Neural cell (in vitro differentiated cells): Measurements from ENCODE around the gene CHL1.

ENCODE experiments used
- CTCF ChIP-seq: fragments of 450-650 bp; IDR thresholded peaks from 2 replicates; pipeline ENCODE4 v1.5.1; 2014; ENCODE audit warnings: antibody characterized with exemption, mild to moderate bottlenecking, moderate library complexity; ENCODE audit not compliant: poor library complexity, severe bottlenecking
- EP300 ChIP-seq: fragments of 450-650 bp; conservative IDR thresholded peaks from 2 replicates; pipeline ENCODE4 v1.6.1; 2014; ENCODE audit warnings: antibody characterized with exemption, mild to moderate bottlenecking, moderate library complexity; ENCODE audit not compliant: poor library complexity, severe bottlenecking
- EZH2 ChIP-seq: fragments of 200-600, 300-800 bp; shearing (Covaris generic), sonication (generic); IDR thresholded peaks from 2 replicates; pipeline ENCODE4 v1.6.1; 2014; ENCODE audit warnings: antibody characterized with exemption, low read length, borderline replicate concordance, mild to moderate bottlenecking; ENCODE audit not compliant: insufficient read depth, poor library complexity, severe bottlenecking
- POLR2AphosphoS5 ChIP-seq: IDR thresholded peaks from 2 replicates; pipeline ENCODE4 v1.6.1; 2012
- RAD21 ChIP-seq: fragments of 450-650 bp; conservative IDR thresholded peaks from 2 replicates; pipeline ENCODE4 v1.6.1; 2014; ENCODE audit warnings: antibody characterized with exemption, mild to moderate bottlenecking, moderate library complexity
- REST ChIP-seq: IDR thresholded peaks from 2 replicates; pipeline ENCODE4 v1.6.1; 2012; ENCODE audit warnings: borderline replicate concordance
- SMC3 ChIP-seq: fragments of 450-650 bp; conservative IDR thresholded peaks from 2 replicates; pipeline ENCODE4 v1.6.1; 2014; ENCODE audit warnings: antibody characterized with exemption, mild to moderate bottlenecking, moderate library complexity; ENCODE audit not compliant: poor library complexity

- TF ChIP-seq CTCF (no peak), SMC3 (no peak), REST (no peak), EZH2 (no peak), POLR2AphosphoS5 (no peak), EP300 (no peak), RAD21 (no peak)
These were observed 188.6 kb downstream of the CHL1 start for GRCh38 chr3:385151-385550.
